ENCODE results near the gene CCDC197. TPM values are rescaled to one million over a fixed set of nuclear protein-coding genes. Genes with fewer than 3 reads are reported as not detected.

Gene CCDC197
- total RNA-seq, 1 experiment from 2014 or later: not detected

DNA sequence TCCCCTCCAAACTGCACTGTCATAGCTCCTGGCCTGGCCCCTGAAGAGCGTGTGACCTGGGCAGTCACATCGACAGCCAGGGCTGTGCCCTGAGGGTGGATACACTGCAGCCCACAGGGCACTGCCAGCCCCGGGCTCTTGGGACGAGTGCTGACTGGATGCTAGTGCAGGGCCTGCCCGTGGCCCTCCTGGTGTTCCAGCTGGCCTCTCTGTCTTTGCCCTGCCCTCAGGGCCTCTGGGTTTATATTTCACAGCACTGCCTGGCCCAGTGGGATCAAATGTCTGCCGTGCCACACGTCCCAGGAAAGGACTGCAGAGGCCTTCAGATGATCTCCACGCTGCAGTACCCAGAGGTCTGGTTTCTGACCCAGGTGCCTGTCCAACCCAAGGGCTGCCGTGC is 10.1 kb upstream of the CCDC197 start:
- Histone ChIP-seq H3K79me2 (ENCODE audit: low read length) (no peaks in the 10 kb centered on the region), H3K27me3 (ENCODE audit: low read length) (no peaks in the 10 kb centered on the region), H4K20me1 (ENCODE audit: insufficient read depth, low read depth, low read length) (peaks cover 7% of the 10 kb centered on the region; the same call in 1 of the 2 replicates), H3K27ac (ENCODE audit: low read length) (no peak overlapping the region), H2AFZ (ENCODE audit: low read length) (no peak overlapping the region), H3K36me3 (ENCODE audit: insufficient read depth, low read length) (no peaks in the 10 kb centered on the region), H3K4me2 (ENCODE audit: low read depth, low read length, poor library complexity, severe bottlenecking) (no peak overlapping the region), H3K9me3 (ENCODE audit: low read length) (no peaks in the 10 kb centered on the region), H3K9ac (ENCODE audit: low read length) (no peak overlapping the region), H3K4me3 (ENCODE audit: low read length) (no peak overlapping the region), H3K9me2 (replicated peaks; ENCODE audit: insufficient read depth, low read length) (no peaks in the 10 kb centered on the region), H3K4me1 (ENCODE audit: low read length) (no peaks in the 10 kb centered on the region)
- no peak for DNase-seq

DNA sequence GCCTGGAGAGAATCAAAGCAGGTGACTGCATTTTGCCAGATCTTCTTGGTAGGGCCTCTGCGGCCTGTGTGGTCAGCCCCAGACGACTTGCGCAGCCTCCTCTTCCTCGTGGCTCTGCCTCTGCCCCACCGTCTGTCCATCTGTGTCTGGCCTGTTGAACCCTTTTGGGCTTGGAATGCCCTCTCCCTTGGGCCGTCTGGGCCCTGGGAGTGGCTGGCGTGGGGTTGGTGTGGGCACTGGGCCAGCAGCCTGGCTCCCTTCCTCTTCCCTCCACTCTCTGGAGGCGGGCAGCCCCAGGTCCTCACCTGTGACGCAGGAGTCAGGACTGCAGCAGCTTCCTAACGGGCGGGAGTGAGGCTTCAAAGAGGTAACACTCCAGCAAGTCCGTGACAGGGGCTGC is 9.7 kb upstream of the CCDC197 start:
- Histone ChIP-seq H3K79me2 (ENCODE audit: low read length) (no peaks in the 10 kb centered on the region), H4K20me1 (ENCODE audit: insufficient read depth, low read depth, low read length) (peaks cover 7% of the 10 kb centered on the region; the same call in 1 of the 2 replicates), H2AFZ (ENCODE audit: low read length) (no peak overlapping the region), H3K4me2 (ENCODE audit: low read depth, low read length, poor library complexity, severe bottlenecking) (no peak overlapping the region), H3K4me1 (ENCODE audit: low read length) (no peaks in the 10 kb centered on the region), H3K36me3 (ENCODE audit: insufficient read depth, low read length) (no peaks in the 10 kb centered on the region), H3K9me3 (ENCODE audit: low read length) (no peaks in the 10 kb centered on the region), H3K9me2 (replicated peaks; ENCODE audit: insufficient read depth, low read length) (no peaks in the 10 kb centered on the region), H3K9ac (ENCODE audit: low read length) (no peak overlapping the region), H3K27ac (ENCODE audit: low read length) (no peak overlapping the region), H3K4me3 (ENCODE audit: low read length) (no peak overlapping the region), H3K27me3 (ENCODE audit: low read length) (no peaks in the 10 kb centered on the region)
- DNase-seq: no peak

DNA sequence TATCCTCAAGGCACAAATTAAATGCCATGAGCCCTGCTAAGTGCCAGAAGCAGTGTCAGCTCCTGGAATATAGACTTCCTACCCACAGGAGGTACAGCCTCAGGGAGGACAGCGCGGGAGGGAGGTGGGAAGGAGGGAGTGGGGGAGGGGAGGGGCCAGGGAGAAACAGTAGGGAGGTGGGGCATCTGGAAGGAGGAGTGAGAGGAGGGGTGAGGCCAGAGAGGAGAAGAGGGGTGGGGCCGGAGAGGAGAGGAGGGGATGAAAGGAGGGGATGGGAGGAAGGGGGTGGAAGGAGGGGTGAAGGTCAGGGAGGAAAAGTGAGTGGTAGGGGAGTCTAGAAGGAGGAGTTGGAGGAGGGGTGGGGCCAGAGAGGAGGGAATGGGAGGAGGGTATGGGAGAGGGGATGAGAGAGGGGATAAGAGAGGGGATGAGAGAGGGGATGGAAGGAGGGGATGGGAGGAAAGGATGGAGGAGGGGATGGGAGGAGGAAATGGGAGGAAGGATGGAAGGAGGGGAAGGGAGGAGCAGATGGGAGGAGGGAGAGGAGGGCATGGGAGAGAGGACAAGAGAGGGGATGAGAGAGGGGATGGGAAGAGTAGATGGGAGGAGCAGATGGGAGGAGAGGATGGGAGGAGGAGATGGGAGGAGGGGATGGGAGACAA is 9.2 kb upstream of the CCDC197 start:
- H3K4me2 ChIP-seq (ENCODE audit: low read depth, low read length, poor library complexity, severe bottlenecking): no peak overlapping the region
- H3K9me2 ChIP-seq (replicated peaks; ENCODE audit: insufficient read depth, low read length): no peaks in the 10 kb centered on the region
- H2AFZ ChIP-seq (ENCODE audit: low read length): no peak overlapping the region
- no peaks in the 10 kb centered on the region for H3K27me3 ChIP-seq (ENCODE audit: low read length)
- peaks cover 7% of the 10 kb centered on the region; the same call in 1 of the 2 replicates for H4K20me1 ChIP-seq (ENCODE audit: insufficient read depth, low read depth, low read length)
- no peak for DNase-seq
- no peaks in the 10 kb centered on the region for H3K9me3 ChIP-seq (ENCODE audit: low read length)
- no peak overlapping the region for H3K4me3 ChIP-seq (ENCODE audit: low read length)
- H3K79me2 ChIP-seq (ENCODE audit: low read length): no peaks in the 10 kb centered on the region
- H3K36me3 ChIP-seq (ENCODE audit: insufficient read depth, low read length): no peaks in the 10 kb centered on the region
- no peak overlapping the region for H3K9ac ChIP-seq (ENCODE audit: low read length)
- H3K4me1 ChIP-seq (ENCODE audit: low read length): no peaks in the 10 kb centered on the region
- no peak overlapping the region for H3K27ac ChIP-seq (ENCODE audit: low read length)

DNA sequence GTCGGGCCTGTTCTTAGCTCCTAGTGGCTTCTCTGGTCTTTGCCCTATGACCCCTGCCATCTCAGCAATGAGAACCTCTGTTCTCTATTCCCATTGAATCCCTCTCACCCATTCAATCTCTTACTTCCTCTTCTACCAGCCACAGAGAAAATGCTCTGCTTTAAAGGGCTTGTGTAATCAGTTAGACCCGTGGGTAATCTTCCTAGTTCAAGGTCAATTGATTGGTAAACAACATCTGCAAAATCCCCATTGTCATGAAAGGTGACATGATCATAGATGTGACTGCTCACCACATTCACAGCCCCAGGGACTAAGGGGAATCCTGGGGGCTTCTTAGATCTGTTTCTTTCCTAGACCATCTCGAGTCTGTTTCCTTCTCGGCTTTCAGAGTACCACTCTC is 7.2 kb upstream of the CCDC197 start:
- no peaks in the 10 kb centered on the region for H3K9me3 ChIP-seq (ENCODE audit: low read length)
- no peak overlapping the region for H3K9ac ChIP-seq (ENCODE audit: low read length)
- H2AFZ ChIP-seq (ENCODE audit: low read length): no peak overlapping the region
- no peaks in the 10 kb centered on the region for H3K4me1 ChIP-seq (ENCODE audit: low read length)
- peaks cover 7% of the 10 kb centered on the region; the same call in 1 of the 2 replicates for H4K20me1 ChIP-seq (ENCODE audit: insufficient read depth, low read depth, low read length)
- DNase-seq: no peak
- H3K9me2 ChIP-seq (replicated peaks; ENCODE audit: insufficient read depth, low read length): no peaks in the 10 kb centered on the region
- no peaks in the 10 kb centered on the region for H3K36me3 ChIP-seq (ENCODE audit: insufficient read depth, low read length)
- no peak overlapping the region for H3K4me2 ChIP-seq (ENCODE audit: low read depth, low read length, poor library complexity, severe bottlenecking)
- H3K79me2 ChIP-seq (ENCODE audit: low read length): no peaks in the 10 kb centered on the region
- no peak overlapping the region for H3K4me3 ChIP-seq (ENCODE audit: low read length)
- H3K27ac ChIP-seq (ENCODE audit: low read length): no peak overlapping the region
- no peaks in the 10 kb centered on the region for H3K27me3 ChIP-seq (ENCODE audit: low read length)

DNA sequence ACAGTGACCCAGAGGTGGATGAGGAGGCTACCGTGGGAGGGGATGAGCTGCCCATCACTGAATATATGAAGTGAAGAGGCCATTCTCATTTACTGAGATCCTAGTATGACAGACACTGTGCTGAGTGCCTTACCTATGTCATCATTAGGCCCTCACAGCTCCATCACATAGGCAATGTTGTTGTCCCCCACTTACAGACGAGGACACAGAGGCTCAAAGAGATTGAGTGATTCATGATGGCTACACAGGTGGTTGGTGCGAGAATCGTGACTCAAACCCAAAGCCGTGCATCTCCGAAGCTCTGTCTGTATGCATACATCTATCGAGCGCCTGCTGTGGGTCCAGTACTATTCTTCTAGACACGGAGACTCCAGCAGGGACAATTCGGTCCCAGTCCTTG is 5.9 kb upstream of the CCDC197 start:
- Histone ChIP-seq H3K79me2 (ENCODE audit: low read length) (no peaks in the 10 kb centered on the region), H3K4me2 (ENCODE audit: low read depth, low read length, poor library complexity, severe bottlenecking) (no peak overlapping the region), H2AFZ (ENCODE audit: low read length) (no peak overlapping the region), H3K27ac (ENCODE audit: low read length) (no peak overlapping the region), H3K9me2 (replicated peaks; ENCODE audit: insufficient read depth, low read length) (no peaks in the 10 kb centered on the region), H3K4me3 (ENCODE audit: low read length) (no peak overlapping the region), H3K9me3 (ENCODE audit: low read length) (no peaks in the 10 kb centered on the region), H4K20me1 (ENCODE audit: insufficient read depth, low read depth, low read length) (peaks cover 7% of the 10 kb centered on the region; the same call in 1 of the 2 replicates), H3K4me1 (ENCODE audit: low read length) (no peaks in the 10 kb centered on the region), H3K27me3 (ENCODE audit: low read length) (no peaks in the 10 kb centered on the region), H3K36me3 (ENCODE audit: insufficient read depth, low read length) (no peaks in the 10 kb centered on the region), H3K9ac (ENCODE audit: low read length) (no peak overlapping the region)
- DNase-seq: no peak

DNA sequence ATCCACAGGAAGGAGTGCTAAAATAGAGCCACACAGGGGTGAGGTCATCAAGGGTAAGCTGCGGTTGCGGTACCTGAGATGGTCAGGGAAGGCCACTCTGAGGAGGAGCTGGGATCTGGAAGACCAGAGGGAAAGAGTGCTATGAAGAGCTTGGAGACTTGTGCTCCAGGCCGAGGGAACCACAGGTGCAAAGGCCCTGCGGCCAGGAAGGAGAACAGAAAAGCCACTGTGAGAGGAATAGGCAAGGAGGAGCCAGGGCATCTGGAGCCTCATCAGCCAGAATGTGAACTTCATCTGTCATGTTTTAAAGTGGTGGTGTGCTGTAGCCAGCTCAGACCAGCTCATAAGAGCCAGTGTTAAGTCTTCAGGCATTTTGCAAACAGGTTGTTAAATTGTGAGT is 5.5 kb upstream of the CCDC197 start:
- H3K4me2 ChIP-seq (ENCODE audit: low read depth, low read length, poor library complexity, severe bottlenecking): no peak overlapping the region
- no peak overlapping the region for H3K4me3 ChIP-seq (ENCODE audit: low read length)
- H3K27me3 ChIP-seq (ENCODE audit: low read length): no peaks in the 10 kb centered on the region
- H3K79me2 ChIP-seq (ENCODE audit: low read length): no peaks in the 10 kb centered on the region
- H3K9me2 ChIP-seq (replicated peaks; ENCODE audit: insufficient read depth, low read length): no peaks in the 10 kb centered on the region
- no peak overlapping the region for H3K9ac ChIP-seq (ENCODE audit: low read length)
- H3K36me3 ChIP-seq (ENCODE audit: insufficient read depth, low read length): no peaks in the 10 kb centered on the region
- no peak overlapping the region for H3K27ac ChIP-seq (ENCODE audit: low read length)
- H3K9me3 ChIP-seq (ENCODE audit: low read length): no peaks in the 10 kb centered on the region
- peaks cover 7% of the 10 kb centered on the region; the same call in 1 of the 2 replicates for H4K20me1 ChIP-seq (ENCODE audit: insufficient read depth, low read depth, low read length)
- no peaks in the 10 kb centered on the region for H3K4me1 ChIP-seq (ENCODE audit: low read length)
- no peak overlapping the region for H2AFZ ChIP-seq (ENCODE audit: low read length)
- DNase-seq: no peak

DNA sequence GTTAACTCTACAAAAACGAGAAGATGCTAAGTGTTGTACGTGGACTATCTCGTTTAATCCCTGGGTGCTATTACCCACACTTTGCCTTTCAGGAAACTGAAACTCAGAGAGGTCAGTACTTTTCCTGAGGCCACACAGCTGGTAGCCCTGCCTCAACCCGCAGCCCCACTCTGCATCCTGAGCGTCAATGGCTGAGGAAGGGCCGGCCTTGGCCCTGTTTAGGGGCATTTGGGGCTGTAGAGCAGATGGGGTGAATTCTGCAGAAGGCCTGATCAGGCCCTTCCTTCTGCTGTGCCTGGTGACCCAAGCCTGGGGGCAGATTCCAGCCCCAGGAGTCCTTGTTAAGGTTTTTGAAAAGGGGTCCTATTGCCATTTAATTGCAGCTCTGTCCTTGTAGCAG is 3.7 kb upstream of the CCDC197 start:
- H3K4me1 ChIP-seq (ENCODE audit: low read length): no peaks in the 10 kb centered on the region
- H3K79me2 ChIP-seq (ENCODE audit: low read length): no peaks in the 10 kb centered on the region
- H3K36me3 ChIP-seq (ENCODE audit: insufficient read depth, low read length): no peaks in the 10 kb centered on the region
- DNase-seq: no peak
- H3K27ac ChIP-seq (ENCODE audit: low read length): no peak overlapping the region
- no peaks in the 10 kb centered on the region for H3K9me3 ChIP-seq (ENCODE audit: low read length)
- no peaks in the 10 kb centered on the region for H3K27me3 ChIP-seq (ENCODE audit: low read length)
- H3K4me3 ChIP-seq (ENCODE audit: low read length): no peak overlapping the region
- H2AFZ ChIP-seq (ENCODE audit: low read length): no peak overlapping the region
- peaks cover 14% of the 10 kb centered on the region; the same call in 1 of the 2 replicates for H4K20me1 ChIP-seq (ENCODE audit: insufficient read depth, low read depth, low read length)
- H3K9me2 ChIP-seq (replicated peaks; ENCODE audit: insufficient read depth, low read length): no peaks in the 10 kb centered on the region
- no peak overlapping the region for H3K9ac ChIP-seq (ENCODE audit: low read length)
- no peak overlapping the region for H3K4me2 ChIP-seq (ENCODE audit: low read depth, low read length, poor library complexity, severe bottlenecking)

DNA sequence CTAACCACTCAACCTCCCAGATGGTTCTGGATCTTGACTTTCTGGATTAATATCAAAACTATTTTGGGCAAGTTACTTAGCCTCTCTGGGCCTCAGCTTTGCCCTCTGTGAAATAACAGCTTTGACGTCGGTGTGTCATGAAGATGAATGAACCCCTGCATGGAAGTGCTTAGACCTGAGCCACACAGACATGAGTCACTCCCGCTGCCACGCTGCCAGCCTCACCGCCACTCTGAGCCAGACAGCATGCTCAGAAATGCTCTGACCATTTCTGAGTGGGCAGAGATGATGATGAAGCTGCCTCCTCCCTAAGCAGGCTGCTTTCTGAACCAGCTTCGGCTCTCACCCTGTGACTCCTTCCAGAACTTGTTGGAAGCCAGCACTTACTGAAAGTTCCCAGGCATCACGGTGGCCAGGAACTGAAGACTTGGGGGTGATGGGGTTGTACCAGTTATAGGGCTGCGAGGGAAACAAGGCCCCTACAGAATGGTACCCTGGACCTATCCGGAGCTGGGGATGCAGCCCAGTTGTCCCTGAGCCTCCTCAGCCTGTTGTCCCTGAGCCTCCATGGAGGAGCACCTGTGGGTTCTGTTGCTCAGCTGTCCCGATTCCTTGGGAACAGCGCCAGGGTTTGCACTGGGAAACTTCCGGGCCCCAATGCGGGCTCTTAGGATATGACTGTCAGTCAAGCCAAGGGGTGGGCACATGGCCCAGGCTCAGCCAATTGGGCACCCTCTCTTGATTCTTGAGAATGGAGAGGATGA is 2.0 kb upstream of the CCDC197 start:
- H3K9me2 ChIP-seq (replicated peaks; ENCODE audit: insufficient read depth, low read length): no peaks in the 10 kb centered on the region
- no peaks in the 10 kb centered on the region for H3K79me2 ChIP-seq (ENCODE audit: low read length)
- DNase-seq: no peak
- H3K4me3 ChIP-seq (ENCODE audit: low read length): no peak overlapping the region
- H3K36me3 ChIP-seq (ENCODE audit: insufficient read depth, low read length): no peaks in the 10 kb centered on the region
- peaks cover 14% of the 10 kb centered on the region; the same call in 1 of the 2 replicates for H4K20me1 ChIP-seq (ENCODE audit: insufficient read depth, low read depth, low read length)
- no peaks in the 10 kb centered on the region for H3K9me3 ChIP-seq (ENCODE audit: low read length)
- H3K9ac ChIP-seq (ENCODE audit: low read length): no peak overlapping the region
- no peaks in the 10 kb centered on the region for H3K4me1 ChIP-seq (ENCODE audit: low read length)
- H3K27ac ChIP-seq (ENCODE audit: low read length): no peak overlapping the region
- H3K4me2 ChIP-seq (ENCODE audit: low read depth, low read length, poor library complexity, severe bottlenecking): no peak overlapping the region
- no peaks in the 10 kb centered on the region for H3K27me3 ChIP-seq (ENCODE audit: low read length)
- H2AFZ ChIP-seq (ENCODE audit: low read length): no peak overlapping the region
